ENCODE data around the gene TNFRSF8. TPM values are rescaled to one million over a fixed set of nuclear protein-coding genes. Genes with fewer than 3 reads are reported as not detected.

The TNFRSF8 gene
- total RNA-seq, 1 experiment from 2014 or later = not detected

DNA sequence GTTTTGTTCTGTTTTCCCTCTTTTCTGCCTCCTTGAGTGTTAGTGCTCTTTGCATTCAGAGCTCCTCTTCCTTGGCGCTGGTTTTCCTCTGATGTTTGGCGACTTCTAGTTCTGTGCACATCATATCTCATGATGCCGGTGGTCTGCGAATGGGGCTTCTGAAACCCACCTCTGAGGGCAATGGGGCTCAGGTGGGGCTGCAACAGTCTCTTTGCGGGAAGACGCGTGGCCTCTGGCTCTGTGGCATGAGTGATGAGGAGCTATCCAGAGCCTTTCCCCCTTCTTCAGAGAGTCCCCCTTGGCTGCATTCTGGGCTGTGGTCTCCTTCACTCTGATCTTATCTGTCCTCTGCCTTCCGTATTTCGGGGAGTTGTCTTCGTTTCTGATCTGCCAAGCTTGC lies 39.0 kb downstream of the TNFRSF8 start:
- ChIA-PET CTCF (no interaction called here), POLR2A (ENCODE audit: low non-redundant PET) (no interaction called here)
- Histone ChIP-seq H3K27ac (ENCODE audit: low read depth, low read length, poor library complexity, severe bottlenecking) (no peak overlapping the region), H3K4me1 (ENCODE audit: insufficient read depth, low read length, poor library complexity, severe bottlenecking) (no peaks in the 10 kb centered on the region), H3K4me3 (ENCODE audit: low read depth, low read length, poor library complexity, severe bottlenecking) (no peak overlapping the region), H3K36me3 (ENCODE audit: insufficient read depth, low read length, poor library complexity, severe bottlenecking) (no peaks in the 10 kb centered on the region), H3K27me3 (replicated peaks; ENCODE audit: insufficient read depth, low read depth, low read length, poor library complexity) (peaks cover 6% of the 10 kb centered on the region), H3K9me3 (ENCODE audit: low read depth, low read length, poor library complexity, severe bottlenecking) (no peaks in the 10 kb centered on the region)
- no TSS peak for BruUV-seq (replicated peaks)
- DNase-seq (ENCODE audit: low spot score) = no peak
- TF ChIP-seq EZH2 (IDR thresholded peaks at IDR 0.05; ENCODE audit: borderline replicate concordance, low read depth, low read length, poor library complexity, severe bottlenecking) = no peak
- TF ChIP-seq, protein P1, sequence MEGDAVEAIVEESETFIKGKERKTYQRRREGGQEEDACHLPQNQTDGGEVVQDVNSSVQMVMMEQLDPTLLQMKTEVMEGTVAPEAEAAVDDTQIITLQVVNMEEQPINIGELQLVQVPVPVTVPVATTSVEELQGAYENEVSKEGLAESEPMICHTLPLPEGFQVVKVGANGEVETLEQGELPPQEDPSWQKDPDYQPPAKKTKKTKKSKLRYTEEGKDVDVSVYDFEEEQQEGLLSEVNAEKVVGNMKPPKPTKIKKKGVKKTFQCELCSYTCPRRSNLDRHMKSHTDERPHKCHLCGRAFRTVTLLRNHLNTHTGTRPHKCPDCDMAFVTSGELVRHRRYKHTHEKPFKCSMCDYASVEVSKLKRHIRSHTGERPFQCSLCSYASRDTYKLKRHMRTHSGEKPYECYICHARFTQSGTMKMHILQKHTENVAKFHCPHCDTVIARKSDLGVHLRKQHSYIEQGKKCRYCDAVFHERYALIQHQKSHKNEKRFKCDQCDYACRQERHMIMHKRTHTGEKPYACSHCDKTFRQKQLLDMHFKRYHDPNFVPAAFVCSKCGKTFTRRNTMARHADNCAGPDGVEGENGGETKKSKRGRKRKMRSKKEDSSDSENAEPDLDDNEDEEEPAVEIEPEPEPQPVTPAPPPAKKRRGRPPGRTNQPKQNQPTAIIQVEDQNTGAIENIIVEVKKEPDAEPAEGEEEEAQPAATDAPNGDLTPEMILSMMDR (conservative IDR thresholded peaks at IDR 0.05; ENCODE audit: low read depth, low read length) = no peak
- intact Hi-C loops (cut with micrococcal nuclease; ENCODE audit: unreplicated experiment) = no loop called here

DNA sequence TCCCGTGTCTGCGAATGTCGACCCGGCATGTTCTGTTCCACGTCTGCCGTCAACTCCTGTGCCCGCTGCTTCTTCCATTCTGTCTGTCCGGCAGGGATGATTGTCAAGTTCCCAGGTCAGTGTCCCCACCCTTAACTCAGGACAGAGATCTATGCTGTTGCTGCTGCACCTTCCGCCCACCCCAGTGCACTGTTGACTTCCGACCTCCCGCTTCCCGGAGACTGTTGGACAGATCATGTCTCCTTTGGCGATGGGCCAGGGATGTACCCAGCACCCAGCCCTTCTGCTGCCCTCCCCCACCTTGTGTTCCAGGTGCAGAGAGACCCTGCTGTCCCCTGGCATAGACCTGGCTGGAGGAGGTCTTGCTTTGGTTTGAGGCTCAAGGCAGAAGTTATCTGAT lies 41.3 kb downstream of the TNFRSF8 start:
- Histone ChIP-seq H3K4me1 (ENCODE audit: insufficient read depth, low read length, poor library complexity, severe bottlenecking) (no peaks in the 10 kb centered on the region), H3K36me3 (ENCODE audit: insufficient read depth, low read length, poor library complexity, severe bottlenecking) (no peaks in the 10 kb centered on the region), H3K9me3 (ENCODE audit: low read depth, low read length, poor library complexity, severe bottlenecking) (no peaks in the 10 kb centered on the region), H3K27me3 (replicated peaks; ENCODE audit: insufficient read depth, low read depth, low read length, poor library complexity) (peaks cover 6% of the 10 kb centered on the region), H3K4me3 (ENCODE audit: low read depth, low read length, poor library complexity, severe bottlenecking) (no peak overlapping the region), H3K27ac (ENCODE audit: low read depth, low read length, poor library complexity, severe bottlenecking) (no peak overlapping the region)
- no peak for TF ChIP-seq EZH2 (IDR thresholded peaks at IDR 0.05; ENCODE audit: borderline replicate concordance, low read depth, low read length, poor library complexity, severe bottlenecking)
- TF ChIP-seq, protein P1 (conservative IDR thresholded peaks at IDR 0.05; ENCODE audit: low read depth, low read length) = no peak
- no TSS peak for BruUV-seq (replicated peaks)
- intact Hi-C loops (cut with micrococcal nuclease; ENCODE audit: unreplicated experiment) = no loop called here
- POLR2A ChIA-PET (ENCODE audit: low non-redundant PET) = no interaction called here
- DNase-seq (ENCODE audit: low spot score) = no peak
- CTCF ChIA-PET = no interaction called here

DNA sequence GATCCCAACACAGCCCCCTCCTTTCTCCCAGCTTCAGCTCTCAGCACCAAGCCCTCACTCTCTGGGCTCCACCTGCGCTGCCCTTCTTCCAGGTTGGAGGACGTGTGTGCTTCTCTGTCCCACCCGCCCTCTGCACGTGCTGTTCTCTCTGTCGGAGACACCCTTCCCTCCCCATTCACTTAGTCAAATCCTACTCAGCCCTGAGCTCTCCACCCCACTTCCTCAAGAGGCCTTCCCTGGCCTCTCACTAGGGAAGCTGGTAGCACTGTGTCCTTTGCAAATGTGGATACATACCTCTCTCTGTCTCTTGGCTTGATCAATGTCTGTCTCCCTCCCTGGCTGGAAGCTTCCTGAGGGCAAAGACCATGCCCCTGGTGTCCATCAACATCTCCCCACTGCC lies 43.0 kb downstream of the TNFRSF8 start:
- no TSS peak for BruUV-seq (replicated peaks)
- intact Hi-C loops (cut with micrococcal nuclease; ENCODE audit: unreplicated experiment) = no loop called here
- H3K27ac ChIP-seq (ENCODE audit: low read depth, low read length, poor library complexity, severe bottlenecking) = no peak overlapping the region
- ChIA-PET CTCF (interaction anchor here (0.6 to 1.0 kb wide), 2 partner anchors 18 to 152 kb away, joined by 3 read pairs; no protein-coding TSS in a partner anchor), POLR2A (ENCODE audit: low non-redundant PET) (no interaction called here)
- no peaks in the 10 kb centered on the region for H3K36me3 ChIP-seq (ENCODE audit: insufficient read depth, low read length, poor library complexity, severe bottlenecking)
- TF ChIP-seq, protein P1 (conservative IDR thresholded peaks at IDR 0.05; ENCODE audit: low read depth, low read length) = no peak
- no peak for TF ChIP-seq EZH2 (IDR thresholded peaks at IDR 0.05; ENCODE audit: borderline replicate concordance, low read depth, low read length, poor library complexity, severe bottlenecking)
- H3K27me3 ChIP-seq (replicated peaks; ENCODE audit: insufficient read depth, low read depth, low read length, poor library complexity) = peaks cover 6% of the 10 kb centered on the region
- DNase-seq (ENCODE audit: low spot score) = no peak
- H3K4me3 ChIP-seq (ENCODE audit: low read depth, low read length, poor library complexity, severe bottlenecking) = no peak overlapping the region
- no peaks in the 10 kb centered on the region for H3K9me3 ChIP-seq (ENCODE audit: low read depth, low read length, poor library complexity, severe bottlenecking)
- H3K4me1 ChIP-seq (ENCODE audit: insufficient read depth, low read length, poor library complexity, severe bottlenecking) = no peaks in the 10 kb centered on the region
